ENCODE measurements around the gene SMIM41. TPM values are rescaled to one million over a fixed set of nuclear protein-coding genes. Genes with fewer than 3 reads are reported as not detected.

SMIM41 gene
- polyA plus RNA-seq, 2 of the 4 experiments (the other 2 are of a cell fraction) = not detected

DNA sequence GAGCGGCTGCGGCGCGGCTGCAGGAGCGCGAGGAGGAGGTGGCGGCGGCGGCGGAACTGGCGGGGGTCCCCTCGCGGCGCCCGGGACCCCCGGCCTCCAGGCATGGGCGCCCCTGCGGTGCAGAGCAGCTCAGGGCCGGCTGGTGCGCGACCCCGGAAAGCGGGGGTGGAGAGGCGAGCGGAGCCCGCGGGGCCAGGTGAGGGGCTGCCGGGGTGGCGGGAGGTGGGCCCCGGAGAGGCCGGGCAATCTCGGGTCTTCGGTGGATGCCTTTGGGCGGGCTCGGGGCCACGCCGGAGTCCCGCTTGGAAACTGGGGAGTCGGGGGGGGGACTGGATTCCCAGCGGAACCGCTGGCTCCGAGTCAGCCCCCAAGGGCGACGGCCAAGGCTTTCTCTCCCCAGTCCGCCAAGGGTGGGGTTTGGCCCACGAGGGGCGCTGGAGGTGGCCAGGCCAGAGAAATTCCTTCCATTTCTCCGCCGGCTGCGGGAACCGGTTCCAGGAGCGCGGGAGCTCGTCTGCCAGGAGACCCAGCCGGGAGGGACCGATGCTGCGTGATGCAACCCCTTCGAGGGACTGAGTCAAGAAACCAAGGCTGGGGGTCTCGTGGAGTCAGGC is 42.1 kb upstream of the SMIM41 start (continued):
- TF ChIP-seq FOSB (CRISPR knock-in tag; IDR thresholded peaks at IDR 0.05) (peak; percentile 65; the same call in 1 of the 2 replicates), MAZ (IDR thresholded peaks at IDR 0.05; ENCODE audit: borderline replicate concordance, low read depth, low read length) (no peak), TFCP2L1 (CRISPR knock-in tag; IDR thresholded peaks at IDR 0.05) (0 out of 2 replicates have a peak, but pooled peaks have one; percentile 29)

DNA sequence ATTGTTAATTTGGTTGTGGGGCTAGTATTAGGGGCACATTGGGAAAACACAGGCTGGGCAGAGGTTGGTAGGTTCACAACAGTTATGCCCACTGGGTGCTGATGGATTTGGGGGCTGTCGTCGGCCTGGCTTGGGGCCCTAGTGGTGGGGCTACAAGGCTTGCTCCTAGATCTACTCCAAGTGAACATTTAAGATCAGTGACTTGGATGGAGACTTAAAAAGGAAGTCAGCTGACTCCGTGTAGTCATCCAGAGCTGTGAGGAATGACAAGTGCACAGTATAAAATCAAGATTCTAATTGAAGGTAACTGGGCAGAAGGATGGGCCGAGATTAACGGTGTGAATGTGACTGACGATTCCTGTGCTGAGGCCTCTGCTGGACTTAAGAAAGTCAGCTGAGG is 41.1 kb upstream of the SMIM41 start:
- no peaks in the 10 kb centered on the region for H3K9me3 ChIP-seq
- H3K4me1 ChIP-seq = peaks cover 10% of the 10 kb centered on the region
- CTCF ChIA-PET = interaction anchor here (0.6 to 41.8 kb wide), 5 partner anchors 9 to 219 kb away, joined by 3 to 1730 read pairs (median 11); partner anchors contain the start of genes ATG101, NR4A1 and SMIM41
- TF ChIP-seq NR3C1 (IDR thresholded peaks at IDR 0.05) = no peak
- no peak for TF ChIP-seq ZNF302 (CRISPR knock-in tag; IDR thresholded peaks at IDR 0.05)
- no peak for TF ChIP-seq SMC3 (IDR thresholded peaks at IDR 0.05)
- TF ChIP-seq, protein P1, sequence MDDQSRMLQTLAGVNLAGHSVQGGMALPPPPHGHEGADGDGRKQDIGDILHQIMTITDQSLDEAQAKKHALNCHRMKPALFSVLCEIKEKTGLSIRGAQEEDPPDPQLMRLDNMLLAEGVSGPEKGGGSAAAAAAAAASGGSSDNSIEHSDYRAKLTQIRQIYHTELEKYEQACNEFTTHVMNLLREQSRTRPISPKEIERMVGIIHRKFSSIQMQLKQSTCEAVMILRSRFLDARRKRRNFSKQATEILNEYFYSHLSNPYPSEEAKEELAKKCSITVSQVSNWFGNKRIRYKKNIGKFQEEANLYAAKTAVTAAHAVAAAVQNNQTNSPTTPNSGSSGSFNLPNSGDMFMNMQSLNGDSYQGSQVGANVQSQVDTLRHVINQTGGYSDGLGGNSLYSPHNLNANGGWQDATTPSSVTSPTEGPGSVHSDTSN (IDR thresholded peaks at IDR 0.05) = no peak
- no peak for TF ChIP-seq BHLHE40 (IDR thresholded peaks at IDR 0.05; ENCODE audit: low read depth, low read length)
- TF ChIP-seq, protein P2, sequence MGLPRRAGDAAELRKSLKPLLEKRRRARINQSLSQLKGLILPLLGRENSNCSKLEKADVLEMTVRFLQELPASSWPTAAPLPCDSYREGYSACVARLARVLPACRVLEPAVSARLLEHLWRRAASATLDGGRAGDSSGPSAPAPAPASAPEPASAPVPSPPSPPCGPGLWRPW (IDR thresholded peaks at IDR 0.05) = no peak
- TF ChIP-seq POLR2AphosphoS2 (conservative IDR thresholded peaks at IDR 0.05; ENCODE audit: low read length) = no peak
- TF ChIP-seq HDAC2 (IDR thresholded peaks at IDR 0.05) = no peak
- 92% methylated on average over 6 of the region's 6 CpGs for WGBS (ENCODE audit: missing lambda C conversion rate)
- POLR2A ChIA-PET = interaction anchor here (3.8 kb wide), 1 partner anchor 13 kb away, joined by 19 read pairs; the partner anchor contains the start of gene NR4A1
- H3K27ac ChIP-seq = no peak overlapping the region; a peak in 1 of 6 replicates
- H3K4me3 ChIP-seq = no peak overlapping the region
- ATAC-seq = no peak
- peak overlapping the region; percentile 96; the same call in 2 of the 3 replicates for H3K4me2 ChIP-seq
- no peak for DNase-seq (ENCODE audit: low read depth in 1 of 2, low spot score in 1 of 2)
- FAIRE-seq = no peak

DNA sequence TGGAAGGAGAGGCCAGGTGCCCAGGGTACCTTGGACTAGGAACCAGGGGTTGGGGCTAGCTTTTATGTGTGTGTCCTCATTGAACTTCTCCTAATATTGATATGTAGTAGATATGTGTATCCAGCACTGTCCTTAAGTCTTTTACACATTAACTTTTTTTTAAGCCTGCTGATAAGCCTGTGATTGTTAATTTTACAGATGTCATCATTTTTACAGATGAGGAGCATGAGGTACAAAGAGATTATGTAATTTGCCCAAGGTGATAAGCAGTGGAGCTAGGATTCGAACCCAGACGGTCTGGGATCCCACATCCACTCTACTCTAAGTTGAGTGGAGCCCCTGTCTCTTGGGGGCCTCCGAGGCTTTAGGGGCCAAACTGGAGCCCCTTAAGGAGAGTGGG is 38.5 kb upstream of the SMIM41 start:
- H3K27ac ChIP-seq = no peak overlapping the region
- FAIRE-seq (no peak), ATAC-seq (no peak), DNase-seq (ENCODE audit: low read depth in 1 of 2, low spot score in 1 of 2) (no peak)
- H3K4me1 ChIP-seq = peaks cover 13% of the 10 kb centered on the region
- H3K9me3 ChIP-seq = no peaks in the 10 kb centered on the region
- ChIA-PET CTCF (interaction anchor here (22.5 to 41.8 kb wide), 2 partner anchors 16 to 30 kb away, joined by 426 to 1730 read pairs; partner anchors contain the start of genes ATG101, NR4A1 and SMIM41), POLR2A (interaction anchor here (1.1 kb wide), 1 partner anchor 10 kb away, joined by 3 read pairs; the partner anchor contains the start of gene NR4A1)
- H3K4me3 ChIP-seq = no peak overlapping the region
- H3K4me2 ChIP-seq = no peak overlapping the region
- peak; percentile 73 for TF ChIP-seq MAFK (IDR thresholded peaks at IDR 0.05; ENCODE audit: partially characterized antibody)
- TF ChIP-seq RCOR1 (IDR thresholded peaks at IDR 0.05; ENCODE audit: low read depth, low read length) = no peak
- TF ChIP-seq, protein P3, sequence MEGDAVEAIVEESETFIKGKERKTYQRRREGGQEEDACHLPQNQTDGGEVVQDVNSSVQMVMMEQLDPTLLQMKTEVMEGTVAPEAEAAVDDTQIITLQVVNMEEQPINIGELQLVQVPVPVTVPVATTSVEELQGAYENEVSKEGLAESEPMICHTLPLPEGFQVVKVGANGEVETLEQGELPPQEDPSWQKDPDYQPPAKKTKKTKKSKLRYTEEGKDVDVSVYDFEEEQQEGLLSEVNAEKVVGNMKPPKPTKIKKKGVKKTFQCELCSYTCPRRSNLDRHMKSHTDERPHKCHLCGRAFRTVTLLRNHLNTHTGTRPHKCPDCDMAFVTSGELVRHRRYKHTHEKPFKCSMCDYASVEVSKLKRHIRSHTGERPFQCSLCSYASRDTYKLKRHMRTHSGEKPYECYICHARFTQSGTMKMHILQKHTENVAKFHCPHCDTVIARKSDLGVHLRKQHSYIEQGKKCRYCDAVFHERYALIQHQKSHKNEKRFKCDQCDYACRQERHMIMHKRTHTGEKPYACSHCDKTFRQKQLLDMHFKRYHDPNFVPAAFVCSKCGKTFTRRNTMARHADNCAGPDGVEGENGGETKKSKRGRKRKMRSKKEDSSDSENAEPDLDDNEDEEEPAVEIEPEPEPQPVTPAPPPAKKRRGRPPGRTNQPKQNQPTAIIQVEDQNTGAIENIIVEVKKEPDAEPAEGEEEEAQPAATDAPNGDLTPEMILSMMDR (IDR thresholded peaks at IDR 0.05) = no peak
- TF ChIP-seq SREBF2 (IDR thresholded peaks at IDR 0.05) = no peak
- no peak for TF ChIP-seq FOSB (CRISPR knock-in tag; IDR thresholded peaks at IDR 0.05)
- TF ChIP-seq EHF (CRISPR knock-in tag; IDR thresholded peaks at IDR 0.05) = no peak
- TF ChIP-seq, protein P4, sequence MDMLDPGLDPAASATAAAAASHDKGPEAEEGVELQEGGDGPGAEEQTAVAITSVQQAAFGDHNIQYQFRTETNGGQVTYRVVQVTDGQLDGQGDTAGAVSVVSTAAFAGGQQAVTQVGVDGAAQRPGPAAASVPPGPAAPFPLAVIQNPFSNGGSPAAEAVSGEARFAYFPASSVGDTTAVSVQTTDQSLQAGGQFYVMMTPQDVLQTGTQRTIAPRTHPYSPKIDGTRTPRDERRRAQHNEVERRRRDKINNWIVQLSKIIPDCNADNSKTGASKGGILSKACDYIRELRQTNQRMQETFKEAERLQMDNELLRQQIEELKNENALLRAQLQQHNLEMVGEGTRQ (IDR thresholded peaks at IDR 0.05) = no peak
- 69% methylated on average over 3 of the region's 3 CpGs for WGBS (ENCODE audit: missing lambda C conversion rate)
